SK-N-SH treated with all-trans-retinoic acid at 6 μM for 48 hours (cell line): ENCODE results near the gene PDSS1.
A peak's percentile ranks its signal among the peaks of the same experiment; 100 is the strongest.
"Not testable (repeated sequence)": the region's sequence is repeated elsewhere in the genome, so short reads cannot be mapped to it uniquely, and the experiment has no call there.

Experiments used
- ATAC-seq: fragments of 200-7000 bp; cut with Tn5 transposase; 3 replicates; pipeline ENCODE4 v1.9.1; 2020; ENCODE audit warnings: mild to moderate bottlenecking, moderate library complexity
- ARNTL ChIP-seq: fragments of 450-650 bp; formaldehyde crosslinking; IDR thresholded peaks from 2 replicates; pipeline ENCODE4 v1.5.0; 2020; ENCODE audit warnings: low read depth, mild to moderate bottlenecking, moderate library complexity, borderline replicate concordance
- BACH2 ChIP-seq: fragments of 250-450 bp; sonication (Bioruptor Pico); IDR thresholded peaks from 2 replicates; pipeline ENCODE4 v1.9.0; 2021; ENCODE audit warnings: mild to moderate bottlenecking, borderline replicate concordance
- CSDC2 ChIP-seq: fragments of 250-450 bp; sonication (Bioruptor Pico); IDR thresholded peaks from 2 replicates; pipeline ENCODE4 v1.5.0; 2020; ENCODE audit warnings: mild to moderate bottlenecking, moderate library complexity
- ESRRG ChIP-seq: fragments of 250-450 bp; sonication (Bioruptor Pico); IDR thresholded peaks from 2 replicates; pipeline ENCODE4 v1.6.1; 2021; ENCODE audit warnings: mild to moderate bottlenecking
- GLIS3 ChIP-seq: fragments of 250-450 bp; sonication (Bioruptor Pico); IDR thresholded peaks from 2 replicates; pipeline ENCODE4 v1.5.0; 2020; ENCODE audit warnings: mild to moderate bottlenecking, moderate library complexity
- ISL1 ChIP-seq: fragments of 250-450 bp; sonication (Bioruptor Pico); IDR thresholded peaks from 2 replicates; pipeline ENCODE4 v2.1.2; 2022; ENCODE audit warnings: mild to moderate bottlenecking, moderate library complexity
- OSR1 ChIP-seq: fragments of 250-450 bp; sonication (Bioruptor Pico); IDR thresholded peaks from 2 replicates; pipeline ENCODE4 v1.8.0; 2022; ENCODE audit warnings: moderate library complexity, mild to moderate bottlenecking, inconsistent platforms
- PPARA ChIP-seq: fragments of 250-450 bp; sonication (Bioruptor Pico); IDR thresholded peaks from 2 replicates; pipeline ENCODE4 v1.5.0; 2020; ENCODE audit warnings: mild to moderate bottlenecking, borderline replicate concordance
- RARB ChIP-seq: fragments of 250-450 bp; sonication (Bioruptor Pico); IDR thresholded peaks from 2 replicates; pipeline ENCODE4 v1.8.0; 2021; ENCODE audit warnings: mild to moderate bottlenecking, moderate library complexity
- SNAI2 ChIP-seq: fragments of 250-450 bp; sonication (Bioruptor Pico); IDR thresholded peaks from 2 replicates; pipeline ENCODE4 v1.5.0; 2020; ENCODE audit warnings: mild to moderate bottlenecking, moderate library complexity
- TCF4 ChIP-seq: fragments of 250-450 bp; sonication (Bioruptor Pico); IDR thresholded peaks from 2 replicates; pipeline ENCODE4 v1.8.0; 2021; ENCODE audit warnings: mild to moderate bottlenecking, moderate library complexity, borderline replicate concordance
- TOX ChIP-seq: fragments of 250-450 bp; sonication (Bioruptor Pico); IDR thresholded peaks from 2 replicates; pipeline ENCODE4 v1.8.0; 2021; ENCODE audit warnings: mild to moderate bottlenecking, moderate library complexity, borderline replicate concordance
- ZC3H10 ChIP-seq: fragments of 250-450 bp; sonication (Bioruptor Pico); IDR thresholded peaks from 2 replicates; pipeline ENCODE4 v1.5.1; 2021; ENCODE audit warnings: mild to moderate bottlenecking, moderate library complexity
- ZFP3 ChIP-seq: fragments of 250-450 bp; sonication (Bioruptor Pico); IDR thresholded peaks from 2 replicates; pipeline ENCODE4 v1.5.0; 2020; ENCODE audit warnings: mild to moderate bottlenecking, moderate library complexity
- ZFP30 ChIP-seq: fragments of 450-650 bp; formaldehyde crosslinking; IDR thresholded peaks from 2 replicates; pipeline ENCODE4 v1.5.0; 2022; ENCODE audit warnings: mild to moderate bottlenecking, moderate library complexity
- ZNF565 ChIP-seq: fragments of 450-650 bp; formaldehyde crosslinking; conservative IDR thresholded peaks from 2 replicates; pipeline ENCODE4 v1.5.0; 2020; ENCODE audit warnings: low read depth, mild to moderate bottlenecking, moderate library complexity
- ZNF70 ChIP-seq: fragments of 450-650 bp; formaldehyde crosslinking; IDR thresholded peaks from 2 replicates; pipeline ENCODE4 v1.5.0; 2020; ENCODE audit warnings: mild to moderate bottlenecking, moderate library complexity
- ZNF8 ChIP-seq: fragments of 450-650 bp; formaldehyde crosslinking; IDR thresholded peaks from 2 replicates; pipeline ENCODE4 v1.5.0; 2020; ENCODE audit warnings: mild to moderate bottlenecking, moderate library complexity
- TF ChIP-seq, protein P1 (sequence below): fragments of 250-450 bp; sonication (Bioruptor Pico); IDR thresholded peaks from 2 replicates; pipeline ENCODE4 v1.5.1; 2021; ENCODE audit warnings: mild to moderate bottlenecking, moderate library complexity
- TF ChIP-seq, protein P2 (sequence below): fragments of 250-450 bp; sonication (Bioruptor Pico); IDR thresholded peaks from 2 replicates; pipeline ENCODE4 v1.8.0; 2021; ENCODE audit warnings: low read depth, mild to moderate bottlenecking, moderate library complexity, borderline replicate concordance
- TF ChIP-seq, protein P3 (sequence below): fragments of 250-450 bp; sonication (Bioruptor Pico); IDR thresholded peaks from 2 replicates; pipeline ENCODE4 v1.5.0; 2020; ENCODE audit warnings: mild to moderate bottlenecking, moderate library complexity
- TF ChIP-seq, protein P4 (sequence below): fragments of 250-450 bp; sonication (Bioruptor Pico); IDR thresholded peaks from 2 replicates; pipeline ENCODE4 v1.8.0; 2020; ENCODE audit warnings: mild to moderate bottlenecking, moderate library complexity, borderline replicate concordance
- TF ChIP-seq, protein P5 (sequence below): fragments of 250-450 bp; sonication (Bioruptor Pico); IDR thresholded peaks from 2 replicates; pipeline ENCODE4 v1.5.1; 2020; ENCODE audit warnings: low read depth, mild to moderate bottlenecking, moderate library complexity

The PDSS1 gene, protein sequence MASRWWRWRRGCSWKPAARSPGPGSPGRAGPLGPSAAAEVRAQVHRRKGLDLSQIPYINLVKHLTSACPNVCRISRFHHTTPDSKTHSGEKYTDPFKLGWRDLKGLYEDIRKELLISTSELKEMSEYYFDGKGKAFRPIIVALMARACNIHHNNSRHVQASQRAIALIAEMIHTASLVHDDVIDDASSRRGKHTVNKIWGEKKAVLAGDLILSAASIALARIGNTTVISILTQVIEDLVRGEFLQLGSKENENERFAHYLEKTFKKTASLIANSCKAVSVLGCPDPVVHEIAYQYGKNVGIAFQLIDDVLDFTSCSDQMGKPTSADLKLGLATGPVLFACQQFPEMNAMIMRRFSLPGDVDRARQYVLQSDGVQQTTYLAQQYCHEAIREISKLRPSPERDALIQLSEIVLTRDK

DNA sequence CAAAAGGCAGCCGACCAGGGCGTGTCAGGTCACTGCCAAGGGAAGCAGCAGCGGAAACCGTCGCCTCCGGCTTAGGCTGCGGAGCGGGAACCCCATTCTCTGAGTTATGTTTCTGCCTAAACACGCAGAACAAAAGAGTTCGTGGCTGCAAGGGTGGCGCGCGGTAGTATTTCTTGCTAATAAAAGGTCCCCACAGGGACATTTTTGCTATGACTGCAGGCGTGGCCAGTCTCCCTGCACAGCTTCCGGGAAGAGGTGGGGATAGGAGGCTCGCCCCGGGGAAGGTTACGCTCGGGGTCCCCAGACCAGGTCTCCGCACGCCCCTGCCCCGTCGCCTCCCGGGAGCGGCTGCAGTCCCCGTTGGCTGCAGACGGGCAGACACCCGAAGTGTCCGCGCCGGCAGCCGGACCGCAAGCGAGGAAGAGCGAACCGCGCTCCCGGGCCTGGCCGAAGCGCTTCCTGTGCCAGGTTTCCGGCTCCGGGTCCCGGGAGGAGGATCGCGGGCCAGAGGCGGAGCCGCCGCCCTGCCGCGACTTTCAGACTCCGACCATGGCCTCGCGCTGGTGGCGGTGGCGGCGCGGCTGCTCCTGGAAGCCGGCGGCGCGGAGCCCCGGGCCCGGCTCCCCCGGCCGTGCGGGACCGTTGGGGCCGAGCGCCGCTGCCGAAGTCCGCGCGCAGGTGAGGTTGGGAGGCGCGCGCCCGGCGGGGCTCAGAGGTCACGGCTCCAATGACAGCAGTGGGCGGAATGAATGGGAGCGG lies at the start of gene PDSS1:
TSS of gene PDSS1 (plus strand) at position 539 of the 759 bp plus-strand sequence. CDS start at position 550, 11 bp downstream.
- TF ChIP-seq ARNTL (no peak), ZFP3 (CRISPR knock-in tag) (peak; percentile 70; the same call in 1 of the 2 replicates), ZNF8 (CRISPR knock-in tag) (0 out of 2 replicates have a peak, but pooled peaks have one; percentile 23), SNAI2 (CRISPR knock-in tag) (peak; percentile 44; the same call in 1 of the 2 replicates), GLIS3 (CRISPR knock-in tag) (no peak), RARB (CRISPR knock-in tag) (no peak), TCF4 (no peak), CSDC2 (CRISPR knock-in tag) (no peak), ZNF565 (CRISPR knock-in tag) (peak; percentile 94; the same call in 1 of the 2 replicates), ISL1 (CRISPR knock-in tag) (no peak), ESRRG (no peak), TOX (no peak), OSR1 (CRISPR knock-in tag) (no peak), BACH2 (CRISPR knock-in tag) (0 out of 2 replicates have a peak, but pooled peaks have one; percentile 17), ZC3H10 (CRISPR knock-in tag) (no peak), ZNF70 (CRISPR knock-in tag) (peak; percentile 51; the same call in 1 of the 2 replicates), PPARA (CRISPR knock-in tag) (0 out of 2 replicates have a peak, but pooled peaks have one; percentile 46), ZFP30 (CRISPR knock-in tag) (peak; percentile 57; the same call in 1 of the 2 replicates)
- TF ChIP-seq, protein P1, sequence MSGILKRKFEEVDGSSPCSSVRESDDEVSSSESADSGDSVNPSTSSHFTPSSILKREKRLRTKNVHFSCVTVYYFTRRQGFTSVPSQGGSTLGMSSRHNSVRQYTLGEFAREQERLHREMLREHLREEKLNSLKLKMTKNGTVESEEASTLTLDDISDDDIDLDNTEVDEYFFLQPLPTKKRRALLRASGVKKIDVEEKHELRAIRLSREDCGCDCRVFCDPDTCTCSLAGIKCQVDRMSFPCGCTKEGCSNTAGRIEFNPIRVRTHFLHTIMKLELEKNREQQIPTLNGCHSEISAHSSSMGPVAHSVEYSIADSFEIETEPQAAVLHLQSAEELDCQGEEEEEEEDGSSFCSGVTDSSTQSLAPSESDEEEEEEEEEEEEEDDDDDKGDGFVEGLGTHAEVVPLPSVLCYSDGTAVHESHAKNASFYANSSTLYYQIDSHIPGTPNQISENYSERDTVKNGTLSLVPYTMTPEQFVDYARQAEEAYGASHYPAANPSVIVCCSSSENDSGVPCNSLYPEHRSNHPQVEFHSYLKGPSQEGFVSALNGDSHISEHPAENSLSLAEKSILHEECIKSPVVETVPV (CRISPR knock-in tag): no peak
- TF ChIP-seq, protein P2, sequence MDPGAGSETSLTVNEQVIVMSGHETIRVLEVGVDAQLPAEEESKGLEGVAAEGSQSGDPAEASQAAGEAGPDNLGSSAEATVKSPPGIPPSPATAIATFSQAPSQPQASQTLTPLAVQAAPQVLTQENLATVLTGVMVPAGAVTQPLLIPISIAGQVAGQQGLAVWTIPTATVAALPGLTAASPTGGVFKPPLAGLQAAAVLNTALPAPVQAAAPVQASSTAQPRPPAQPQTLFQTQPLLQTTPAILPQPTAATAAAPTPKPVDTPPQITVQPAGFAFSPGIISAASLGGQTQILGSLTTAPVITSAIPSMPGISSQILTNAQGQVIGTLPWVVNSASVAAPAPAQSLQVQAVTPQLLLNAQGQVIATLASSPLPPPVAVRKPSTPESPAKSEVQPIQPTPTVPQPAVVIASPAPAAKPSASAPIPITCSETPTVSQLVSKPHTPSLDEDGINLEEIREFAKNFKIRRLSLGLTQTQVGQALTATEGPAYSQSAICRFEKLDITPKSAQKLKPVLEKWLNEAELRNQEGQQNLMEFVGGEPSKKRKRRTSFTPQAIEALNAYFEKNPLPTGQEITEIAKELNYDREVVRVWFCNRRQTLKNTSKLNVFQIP (CRISPR knock-in tag): no peak
- TF ChIP-seq, protein P3, sequence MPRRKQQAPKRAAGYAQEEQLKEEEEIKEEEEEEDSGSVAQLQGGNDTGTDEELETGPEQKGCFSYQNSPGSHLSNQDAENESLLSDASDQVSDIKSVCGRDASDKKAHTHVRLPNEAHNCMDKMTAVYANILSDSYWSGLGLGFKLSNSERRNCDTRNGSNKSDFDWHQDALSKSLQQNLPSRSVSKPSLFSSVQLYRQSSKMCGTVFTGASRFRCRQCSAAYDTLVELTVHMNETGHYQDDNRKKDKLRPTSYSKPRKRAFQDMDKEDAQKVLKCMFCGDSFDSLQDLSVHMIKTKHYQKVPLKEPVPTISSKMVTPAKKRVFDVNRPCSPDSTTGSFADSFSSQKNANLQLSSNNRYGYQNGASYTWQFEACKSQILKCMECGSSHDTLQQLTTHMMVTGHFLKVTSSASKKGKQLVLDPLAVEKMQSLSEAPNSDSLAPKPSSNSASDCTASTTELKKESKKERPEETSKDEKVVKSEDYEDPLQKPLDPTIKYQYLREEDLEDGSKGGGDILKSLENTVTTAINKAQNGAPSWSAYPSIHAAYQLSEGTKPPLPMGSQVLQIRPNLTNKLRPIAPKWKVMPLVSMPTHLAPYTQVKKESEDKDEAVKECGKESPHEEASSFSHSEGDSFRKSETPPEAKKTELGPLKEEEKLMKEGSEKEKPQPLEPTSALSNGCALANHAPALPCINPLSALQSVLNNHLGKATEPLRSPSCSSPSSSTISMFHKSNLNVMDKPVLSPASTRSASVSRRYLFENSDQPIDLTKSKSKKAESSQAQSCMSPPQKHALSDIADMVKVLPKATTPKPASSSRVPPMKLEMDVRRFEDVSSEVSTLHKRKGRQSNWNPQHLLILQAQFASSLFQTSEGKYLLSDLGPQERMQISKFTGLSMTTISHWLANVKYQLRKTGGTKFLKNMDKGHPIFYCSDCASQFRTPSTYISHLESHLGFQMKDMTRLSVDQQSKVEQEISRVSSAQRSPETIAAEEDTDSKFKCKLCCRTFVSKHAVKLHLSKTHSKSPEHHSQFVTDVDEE (CRISPR knock-in tag): peak; percentile 74; the same call in 1 of the 2 replicates
- TF ChIP-seq, protein P4, sequence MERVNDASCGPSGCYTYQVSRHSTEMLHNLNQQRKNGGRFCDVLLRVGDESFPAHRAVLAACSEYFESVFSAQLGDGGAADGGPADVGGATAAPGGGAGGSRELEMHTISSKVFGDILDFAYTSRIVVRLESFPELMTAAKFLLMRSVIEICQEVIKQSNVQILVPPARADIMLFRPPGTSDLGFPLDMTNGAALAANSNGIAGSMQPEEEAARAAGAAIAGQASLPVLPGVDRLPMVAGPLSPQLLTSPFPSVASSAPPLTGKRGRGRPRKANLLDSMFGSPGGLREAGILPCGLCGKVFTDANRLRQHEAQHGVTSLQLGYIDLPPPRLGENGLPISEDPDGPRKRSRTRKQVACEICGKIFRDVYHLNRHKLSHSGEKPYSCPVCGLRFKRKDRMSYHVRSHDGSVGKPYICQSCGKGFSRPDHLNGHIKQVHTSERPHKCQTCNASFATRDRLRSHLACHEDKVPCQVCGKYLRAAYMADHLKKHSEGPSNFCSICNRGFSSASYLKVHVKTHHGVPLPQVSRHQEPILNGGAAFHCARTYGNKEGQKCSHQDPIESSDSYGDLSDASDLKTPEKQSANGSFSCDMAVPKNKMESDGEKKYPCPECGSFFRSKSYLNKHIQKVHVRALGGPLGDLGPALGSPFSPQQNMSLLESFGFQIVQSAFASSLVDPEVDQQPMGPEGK (CRISPR knock-in tag): no peak
- TF ChIP-seq, protein P5, sequence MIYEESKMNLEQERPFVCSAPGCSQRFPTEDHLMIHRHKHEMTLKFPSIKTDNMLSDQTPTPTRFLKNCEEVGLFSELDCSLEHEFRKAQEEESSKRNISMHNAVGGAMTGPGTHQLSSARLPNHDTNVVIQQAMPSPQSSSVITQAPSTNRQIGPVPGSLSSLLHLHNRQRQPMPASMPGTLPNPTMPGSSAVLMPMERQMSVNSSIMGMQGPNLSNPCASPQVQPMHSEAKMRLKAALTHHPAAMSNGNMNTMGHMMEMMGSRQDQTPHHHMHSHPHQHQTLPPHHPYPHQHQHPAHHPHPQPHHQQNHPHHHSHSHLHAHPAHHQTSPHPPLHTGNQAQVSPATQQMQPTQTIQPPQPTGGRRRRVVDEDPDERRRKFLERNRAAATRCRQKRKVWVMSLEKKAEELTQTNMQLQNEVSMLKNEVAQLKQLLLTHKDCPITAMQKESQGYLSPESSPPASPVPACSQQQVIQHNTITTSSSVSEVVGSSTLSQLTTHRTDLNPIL: no peak
- ATAC-seq: peak; percentile 95

DNA sequence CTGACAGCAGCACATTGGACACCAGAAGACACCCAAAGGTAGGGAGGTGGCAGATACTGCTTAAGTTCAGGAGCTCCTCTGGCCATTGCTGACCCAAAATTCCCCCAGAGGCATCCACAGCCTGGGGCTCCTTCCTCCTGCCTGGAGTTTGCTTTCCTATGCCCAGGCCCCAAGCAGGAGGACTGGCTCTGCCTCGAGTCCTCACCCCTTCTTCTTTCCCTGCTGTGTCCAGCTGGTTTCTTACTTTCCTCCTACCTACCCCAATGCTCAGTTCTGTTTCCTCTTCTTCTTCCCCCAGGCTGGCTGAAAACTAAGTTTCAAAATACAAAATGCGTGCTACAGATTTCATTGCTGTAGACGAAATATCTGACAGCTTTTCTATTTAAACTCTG lies 49.3 kb upstream of the PDSS1 start:
- not testable (repeated sequence) for ATAC-seq
